Nephron (organoid): Measurements from ENCODE around the gene SMIM36.
"Not testable (repeated sequence)": the region's sequence is repeated elsewhere in the genome, so short reads cannot be mapped to it uniquely, and the experiment has no call there.

Experiments used
- H3K27ac Mint-ChIP-seq, 3 experiments: 2 replicates each; pipeline ENCODE4 v1.8.0; 2020; ENCODE audit warnings: mixed read lengths in 3 of 3, mild to moderate bottlenecking in 2 of 3, moderate library complexity in 1 of 3
- H3K27me3 Mint-ChIP-seq: 2 replicates; pipeline ENCODE4 v1.8.0; 2021; ENCODE audit warnings: low read depth, mild to moderate bottlenecking, moderate library complexity, mixed read lengths
- H3K36me3 Mint-ChIP-seq: 2 replicates; pipeline ENCODE4 v1.8.0; 2020; ENCODE audit warnings: low read depth, mixed read lengths
- H3K4me1 Mint-ChIP-seq: 2 replicates; pipeline ENCODE4 v1.8.0; 2020; ENCODE audit warnings: mixed read lengths
- H3K4me3 Mint-ChIP-seq, 3 experiments: 2 replicates each; pipeline ENCODE4 v1.8.0; 2020; ENCODE audit warnings: mild to moderate bottlenecking in 3 of 3, mixed read lengths in 3 of 3, moderate library complexity in 2 of 3
- H3K9me3 Mint-ChIP-seq: 2 replicates; pipeline ENCODE4 v1.8.0; 2020; ENCODE audit warnings: mixed read lengths
- TF ChIP-seq, protein P1 (sequence below), 3 experiments: fragments of 200-600 bp; sonication (generic); IDR thresholded peaks; one replicate each; pipeline ENCODE4 v1.5.0; 2021; ENCODE audit warnings: antibody characterized with exemption in 3 of 3; ENCODE audit not compliant: unreplicated experiment in 3 of 3

SMIM36 gene

DNA sequence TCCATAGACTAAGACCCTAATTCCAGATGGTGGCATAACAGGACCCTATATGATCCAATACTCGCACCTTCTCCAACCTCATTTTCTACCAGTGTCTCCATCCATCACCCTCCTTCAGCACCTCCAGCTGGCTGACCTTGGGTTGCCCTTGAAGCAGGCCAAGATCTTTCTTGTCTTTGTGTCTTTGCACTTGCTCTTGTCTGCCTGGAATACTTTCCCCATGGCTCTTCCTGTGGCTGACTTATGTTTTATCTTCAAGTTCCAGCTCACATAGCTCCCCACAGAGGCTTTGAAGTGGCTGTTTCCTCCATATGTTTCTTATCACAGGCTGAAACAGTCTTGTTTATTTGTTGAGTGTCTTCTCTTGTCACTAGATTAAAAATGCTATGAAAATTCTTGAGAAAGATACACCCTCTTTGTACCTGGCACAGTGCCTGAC is 60.0 kb downstream of the SMIM36 start:
- Mint-ChIP-seq H3K4me1 (peaks cover 72% of the 10 kb centered on the region), H3K27ac (peak overlapping the region; percentile 78 to 95 (median 93)), H3K4me3 (peak overlapping the region in 2 of 3 experiments; percentile 1 to 6), H3K9me3 (no peaks in the 10 kb centered on the region), H3K27me3 (peaks cover 1% of the 10 kb centered on the region), H3K36me3 (no peaks in the 10 kb centered on the region)
- TF ChIP-seq, protein P1, sequence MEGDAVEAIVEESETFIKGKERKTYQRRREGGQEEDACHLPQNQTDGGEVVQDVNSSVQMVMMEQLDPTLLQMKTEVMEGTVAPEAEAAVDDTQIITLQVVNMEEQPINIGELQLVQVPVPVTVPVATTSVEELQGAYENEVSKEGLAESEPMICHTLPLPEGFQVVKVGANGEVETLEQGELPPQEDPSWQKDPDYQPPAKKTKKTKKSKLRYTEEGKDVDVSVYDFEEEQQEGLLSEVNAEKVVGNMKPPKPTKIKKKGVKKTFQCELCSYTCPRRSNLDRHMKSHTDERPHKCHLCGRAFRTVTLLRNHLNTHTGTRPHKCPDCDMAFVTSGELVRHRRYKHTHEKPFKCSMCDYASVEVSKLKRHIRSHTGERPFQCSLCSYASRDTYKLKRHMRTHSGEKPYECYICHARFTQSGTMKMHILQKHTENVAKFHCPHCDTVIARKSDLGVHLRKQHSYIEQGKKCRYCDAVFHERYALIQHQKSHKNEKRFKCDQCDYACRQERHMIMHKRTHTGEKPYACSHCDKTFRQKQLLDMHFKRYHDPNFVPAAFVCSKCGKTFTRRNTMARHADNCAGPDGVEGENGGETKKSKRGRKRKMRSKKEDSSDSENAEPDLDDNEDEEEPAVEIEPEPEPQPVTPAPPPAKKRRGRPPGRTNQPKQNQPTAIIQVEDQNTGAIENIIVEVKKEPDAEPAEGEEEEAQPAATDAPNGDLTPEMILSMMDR (IDR thresholded peaks at IDR 0.05; ENCODE audit: unreplicated experiment in 3 of 3), result no peak

GRCh38 chr17:55450232-55450825 is 60.9 kb downstream of the SMIM36 start:
- Mint-ChIP-seq H3K27me3 (no peaks in the 10 kb centered on the region), H3K4me1 (peaks cover 68% of the 10 kb centered on the region), H3K9me3 (no peaks in the 10 kb centered on the region), H3K27ac (peak overlapping the region in 2 of 3 experiments; percentile 14 to 42), H3K36me3 (no peaks in the 10 kb centered on the region), H3K4me3 (no peak overlapping the region)
- TF ChIP-seq, protein P1 (IDR thresholded peaks at IDR 0.05; ENCODE audit: unreplicated experiment in 3 of 3), result no peak

DNA sequence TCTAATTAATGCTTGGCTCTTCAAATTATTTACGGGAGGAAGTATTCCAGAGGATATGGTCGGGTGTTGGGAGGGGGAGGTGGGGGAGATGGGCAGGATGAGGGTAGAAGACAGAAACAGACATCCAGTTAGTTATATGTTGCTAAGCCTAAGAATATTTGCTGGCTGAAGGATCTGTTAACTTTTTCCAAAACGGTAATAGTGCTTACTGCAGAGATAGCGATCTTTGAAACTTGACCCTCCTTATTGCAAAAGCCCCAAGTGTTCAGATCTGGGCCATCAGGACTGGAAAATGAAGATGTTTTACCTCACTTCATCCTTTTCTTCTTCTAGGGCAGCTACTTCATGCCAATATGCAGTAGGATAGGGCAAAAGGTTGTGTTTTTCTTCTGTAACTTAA is 62.6 kb downstream of the SMIM36 start:
- Mint-ChIP-seq H3K9me3 (no peaks in the 10 kb centered on the region), H3K4me3 (peak overlapping the region in 1 of 3 experiments; percentile 24), H3K36me3 (no peaks in the 10 kb centered on the region), H3K27ac (peak overlapping the region; percentile 72 to 94 (median 92)), H3K4me1 (peaks cover 63% of the 10 kb centered on the region), H3K27me3 (no peaks in the 10 kb centered on the region)
- TF ChIP-seq, protein P1 (IDR thresholded peaks at IDR 0.05; ENCODE audit: unreplicated experiment in 3 of 3), result no peak

DNA sequence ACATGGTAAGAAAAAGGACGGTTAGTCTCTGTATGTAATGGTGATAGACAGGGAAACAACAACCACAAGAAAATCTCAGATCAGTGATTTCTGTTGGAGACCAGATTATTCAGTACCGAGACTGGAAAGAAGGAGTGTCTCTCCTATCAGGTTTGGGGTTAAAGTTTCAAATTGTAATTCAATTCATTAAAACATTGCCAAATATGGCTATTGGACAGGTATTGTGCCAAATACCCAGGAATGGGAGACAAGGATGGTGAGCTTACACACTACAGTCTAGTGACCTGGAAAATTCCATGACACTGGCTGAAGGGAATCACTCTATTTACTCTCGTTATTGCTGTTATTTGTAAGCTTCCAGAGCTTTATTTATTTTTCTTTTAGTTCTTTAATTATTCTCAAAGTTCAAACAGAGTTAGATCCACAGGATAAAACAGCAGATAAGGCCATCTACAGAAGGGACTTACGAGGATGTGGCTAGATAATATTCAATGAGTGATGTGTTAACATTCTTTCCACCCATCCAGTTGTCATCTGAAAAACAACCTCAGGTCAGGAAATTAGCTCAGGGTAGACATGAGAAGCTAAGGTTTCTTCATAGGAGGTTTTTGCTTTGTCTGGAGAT is 64.6 kb downstream of the SMIM36 start:
- H3K36me3 Mint-ChIP-seq, result no peaks in the 10 kb centered on the region
- H3K9me3 Mint-ChIP-seq, result no peaks in the 10 kb centered on the region
- H3K27ac Mint-ChIP-seq, result peak overlapping the region; percentile 17 to 35 (median 29)
- H3K4me3 Mint-ChIP-seq, result no peak overlapping the region
- TF ChIP-seq, protein P1 (IDR thresholded peaks at IDR 0.05; ENCODE audit: unreplicated experiment in 3 of 3), result no peak
- H3K4me1 Mint-ChIP-seq, result peaks cover 63% of the 10 kb centered on the region
- no peaks in the 10 kb centered on the region for H3K27me3 Mint-ChIP-seq

GRCh38 chr17:55446004-55446403 is 65.2 kb downstream of the SMIM36 start:
- H3K9me3 Mint-ChIP-seq, H3K36me3 Mint-ChIP-seq, H3K4me3 Mint-ChIP-seq, H3K27me3 Mint-ChIP-seq: not testable (repeated sequence)
- H3K4me1 Mint-ChIP-seq, result peaks cover 63% of the 10 kb centered on the region
- H3K27ac Mint-ChIP-seq, result peak overlapping the region; percentile 29 to 93 (median 35)

DNA sequence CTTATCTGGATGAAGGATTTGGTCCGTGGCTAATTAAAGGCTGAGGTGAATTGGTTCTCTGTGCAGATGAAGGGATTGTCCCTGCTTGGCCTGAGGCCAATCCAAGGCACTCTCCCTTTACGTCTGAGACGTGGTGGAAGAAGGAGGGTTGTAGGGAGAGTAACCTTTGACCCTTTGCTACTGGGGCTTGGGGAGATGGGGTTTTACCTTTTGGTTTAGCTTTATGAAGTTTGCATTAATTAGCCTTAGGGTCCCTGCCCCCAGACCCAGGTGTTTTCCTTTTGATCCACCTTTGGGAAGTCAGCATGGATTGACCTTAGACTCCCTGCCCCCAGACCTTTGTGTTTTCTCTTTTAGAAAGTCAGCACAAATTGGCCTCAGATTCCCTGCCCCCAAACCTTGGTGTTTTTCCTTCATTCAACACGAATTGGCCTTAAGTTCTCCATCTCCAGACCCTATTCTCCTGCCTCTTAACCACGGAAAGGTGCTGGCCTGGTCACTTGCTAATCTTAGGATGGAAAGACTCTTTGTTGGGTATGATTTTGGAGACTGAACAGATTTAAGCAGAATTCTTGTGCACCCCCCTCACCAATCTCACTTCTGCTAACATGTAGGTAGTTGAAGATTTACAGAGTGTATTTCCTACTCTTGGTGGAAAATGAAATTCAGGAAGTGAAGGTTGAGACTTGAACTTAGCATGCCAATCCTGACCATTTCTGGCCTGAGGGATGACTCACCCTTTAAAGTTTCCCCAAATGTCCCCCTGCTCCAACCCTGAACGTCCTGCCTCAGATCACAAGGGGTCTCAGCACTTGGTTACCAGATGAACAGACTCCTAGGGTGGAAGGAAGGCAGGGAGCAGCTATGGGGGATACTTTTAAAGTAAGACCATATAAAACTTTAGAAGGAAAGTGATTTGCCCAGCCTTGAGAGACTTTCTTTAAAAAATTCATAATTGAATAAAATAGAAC is 66.5 kb downstream of the SMIM36 start:
- H3K9me3 Mint-ChIP-seq, result no peaks in the 10 kb centered on the region
- TF ChIP-seq, protein P1 (IDR thresholded peaks at IDR 0.05; ENCODE audit: unreplicated experiment in 3 of 3), result no peak
- H3K4me3 Mint-ChIP-seq, result no peak overlapping the region
- H3K27me3 Mint-ChIP-seq, result no peaks in the 10 kb centered on the region
- peaks cover 57% of the 10 kb centered on the region for H3K4me1 Mint-ChIP-seq
- H3K36me3 Mint-ChIP-seq, result no peaks in the 10 kb centered on the region
- peak overlapping the region; percentile 78 to 93 (median 86) for H3K27ac Mint-ChIP-seq
